ENCODE results near the gene PMFBP1. TPM values are rescaled to one million over a fixed set of nuclear protein-coding genes. Genes with fewer than 3 reads are reported as not detected.

Gene PMFBP1
- total RNA-seq, 5 donors from 2014 or later (not counting 1 experiment from before 2014, with no cell fraction given): 0.23 to 3.2 (median 1.1) TPM

DNA sequence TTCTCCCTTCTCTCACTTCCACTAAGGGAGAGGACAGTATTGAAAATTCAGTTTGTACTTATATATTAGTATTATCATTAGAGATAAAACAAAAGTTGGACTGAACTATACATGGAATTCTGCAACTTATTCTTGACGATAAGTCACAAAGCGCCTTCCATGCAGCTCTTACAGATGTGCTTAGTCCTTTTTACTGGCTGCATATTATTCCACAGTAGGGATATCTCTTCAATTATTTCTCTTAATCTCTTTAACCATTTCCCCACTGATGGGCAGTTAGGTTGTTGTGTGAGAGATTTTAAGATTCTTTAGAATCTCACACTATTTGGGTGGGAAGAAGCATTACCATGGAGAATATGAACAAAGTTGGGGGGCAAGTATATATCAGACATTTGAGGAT is 32.0 kb downstream of the PMFBP1 start:
- POLR2A ChIA-PET: no interaction called here
- no peaks in the 10 kb centered on the region for H3K36me3 Mint-ChIP-seq
- peaks cover 4 to 5% of the 10 kb centered on the region in 2 donors for H3K27me3 Mint-ChIP-seq
- no peaks in the 10 kb centered on the region for H3K9me3 Mint-ChIP-seq
- no peak overlapping the region for H3K4me3 Mint-ChIP-seq
- CTCF ChIA-PET: no interaction called here
- no peaks in the 10 kb centered on the region for H3K4me1 Mint-ChIP-seq
- H3K4me3 ChIP-seq (ENCODE audit: control insufficient read depth in 1 of 2, extremely low read depth in 1 of 2, low read length in 1 of 2): no peak overlapping the region
- no peaks in the 10 kb centered on the region for H3K4me1 ChIP-seq (ENCODE audit: control insufficient read depth in 1 of 2, extremely low read depth in 1 of 2, insufficient read depth in 2 of 2, low read length in 2 of 2)
- peaks cover 0 to 8% of the 10 kb centered on the region in 2 experiments for H3K27me3 ChIP-seq (replicated peaks in 1 of 2; ENCODE audit: control insufficient read depth in 2 of 2, extremely low read depth in 1 of 2, insufficient read depth in 2 of 2, low read length in 1 of 2)
- WGBS (ENCODE audit: insufficient coverage): no CpG with 5 or more reads among the region's 2 CpGs
- no peak overlapping the region for H3K27ac Mint-ChIP-seq
- ATAC-seq (replicated peaks in 1 of 4): no peak
- H3K9me3 ChIP-seq: no peaks in the 10 kb centered on the region
- DNase-seq: no peak
- H3K27ac ChIP-seq (ENCODE audit: low read length): no peak overlapping the region
- H3K36me3 ChIP-seq (ENCODE audit: control insufficient read depth in 2 of 2, extremely low read depth in 1 of 2, insufficient read depth in 1 of 2, low read length in 1 of 2): no peaks in the 10 kb centered on the region

DNA sequence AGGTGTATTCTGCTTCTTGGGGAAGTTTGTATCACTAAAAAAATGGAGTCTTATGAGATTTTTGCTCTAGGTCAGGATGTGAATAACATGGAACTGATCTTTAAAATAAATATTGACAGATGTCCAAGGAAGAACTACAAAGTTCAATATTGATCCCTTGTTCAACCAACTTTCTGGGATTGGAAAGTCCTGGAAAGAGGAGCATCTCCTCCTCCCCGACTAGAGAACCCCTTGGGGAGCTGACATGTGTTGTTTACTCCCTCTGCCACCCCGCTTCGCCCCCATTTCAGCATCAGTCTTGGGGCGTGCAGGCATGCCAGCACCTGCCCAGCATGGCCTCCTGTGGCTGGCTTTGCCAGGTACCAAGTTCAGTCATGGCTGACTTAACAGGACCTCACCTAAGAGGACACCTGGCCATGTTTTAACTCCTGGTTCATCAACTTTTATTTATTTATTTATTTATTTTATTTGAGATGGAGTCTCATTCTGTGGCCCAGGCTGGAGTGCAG is 33.8 kb downstream of the PMFBP1 start:
- POLR2A ChIA-PET: no interaction called here
- DNase-seq (no peak), ATAC-seq (replicated peaks in 1 of 4) (no peak)
- CTCF ChIA-PET: no interaction called here
- Mint-ChIP-seq H3K36me3 (no peaks in the 10 kb centered on the region), H3K4me3 (no peak overlapping the region), H3K27ac (no peak overlapping the region), H3K4me1 (no peaks in the 10 kb centered on the region), H3K9me3 (no peaks in the 10 kb centered on the region), H3K27me3 (peaks cover 2 to 5% of the 10 kb centered on the region in 2 donors)
- no peaks in the 10 kb centered on the region for H3K4me1 ChIP-seq (ENCODE audit: control insufficient read depth in 1 of 2, extremely low read depth in 1 of 2, insufficient read depth in 2 of 2, low read length in 2 of 2)
- 75% methylated on average over 4 of the region's 4 CpGs for WGBS (ENCODE audit: insufficient coverage)
- no peak overlapping the region for H3K4me3 ChIP-seq (ENCODE audit: control insufficient read depth in 1 of 2, extremely low read depth in 1 of 2, low read length in 1 of 2)
- H3K27me3 ChIP-seq (replicated peaks in 1 of 2; ENCODE audit: control insufficient read depth in 2 of 2, extremely low read depth in 1 of 2, insufficient read depth in 2 of 2, low read length in 1 of 2): peaks cover 0 to 8% of the 10 kb centered on the region in 2 experiments
- H3K36me3 ChIP-seq (ENCODE audit: control insufficient read depth in 2 of 2, extremely low read depth in 1 of 2, insufficient read depth in 1 of 2, low read length in 1 of 2): no peaks in the 10 kb centered on the region
- H3K27ac ChIP-seq (ENCODE audit: low read length): no peak overlapping the region
- no peaks in the 10 kb centered on the region for H3K9me3 ChIP-seq

DNA sequence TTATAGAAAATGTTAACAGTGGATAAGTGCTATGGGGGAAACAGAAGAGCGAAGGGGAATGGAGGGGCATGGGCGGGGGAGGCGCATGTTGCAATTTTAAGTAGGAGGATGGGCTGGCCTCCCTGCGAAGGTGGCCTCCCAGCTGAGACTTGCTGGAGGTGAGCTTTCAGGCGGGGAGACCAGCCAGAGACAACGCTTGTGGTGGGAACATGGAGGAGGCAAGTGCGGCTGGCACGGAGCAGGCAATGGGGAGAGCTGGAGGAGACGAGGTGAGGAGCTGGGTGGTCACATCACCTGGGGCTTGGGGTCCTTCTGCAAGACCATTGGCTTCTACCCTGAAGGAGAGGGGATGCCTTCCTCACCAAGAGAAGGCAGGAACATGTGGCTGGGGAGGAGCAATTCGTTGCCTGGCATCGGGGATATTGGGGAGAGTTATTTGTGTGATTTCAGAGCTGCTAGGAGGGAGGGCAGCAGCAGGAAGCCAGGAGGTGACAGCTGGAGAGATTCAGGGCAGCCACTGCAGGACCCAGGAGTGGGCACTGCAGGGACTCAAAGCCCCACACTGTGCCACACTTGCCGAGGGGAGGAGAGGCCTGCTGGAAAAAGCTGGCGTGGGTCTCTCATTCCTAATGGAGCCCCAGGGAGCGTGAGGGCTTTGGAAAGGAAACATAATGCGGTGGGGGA is 34.4 kb downstream of the PMFBP1 start:
- Mint-ChIP-seq H3K9me3 (no peaks in the 10 kb centered on the region), H3K27me3 (peaks cover 0 to 5% of the 10 kb centered on the region in 2 donors), H3K27ac (no peak overlapping the region), H3K4me1 (no peaks in the 10 kb centered on the region), H3K36me3 (no peaks in the 10 kb centered on the region), H3K4me3 (no peak overlapping the region)
- Histone ChIP-seq H3K27ac (ENCODE audit: low read length) (no peak overlapping the region), H3K27me3 (replicated peaks in 1 of 2; ENCODE audit: control insufficient read depth in 2 of 2, extremely low read depth in 1 of 2, insufficient read depth in 2 of 2, low read length in 1 of 2) (peaks cover 0 to 8% of the 10 kb centered on the region in 2 experiments), H3K9me3 (no peaks in the 10 kb centered on the region), H3K36me3 (ENCODE audit: control insufficient read depth in 2 of 2, extremely low read depth in 1 of 2, insufficient read depth in 1 of 2, low read length in 1 of 2) (no peaks in the 10 kb centered on the region), H3K4me1 (ENCODE audit: control insufficient read depth in 1 of 2, extremely low read depth in 1 of 2, insufficient read depth in 2 of 2, low read length in 2 of 2) (no peaks in the 10 kb centered on the region), H3K4me3 (ENCODE audit: control insufficient read depth in 1 of 2, extremely low read depth in 1 of 2, low read length in 1 of 2) (no peak overlapping the region)
- no peak for DNase-seq
- WGBS (ENCODE audit: insufficient coverage): 86% methylated on average over 13 of the region's 15 CpGs
- no peak for ATAC-seq (replicated peaks in 1 of 4)
- POLR2A ChIA-PET: no interaction called here
- CTCF ChIA-PET: no interaction called here

DNA sequence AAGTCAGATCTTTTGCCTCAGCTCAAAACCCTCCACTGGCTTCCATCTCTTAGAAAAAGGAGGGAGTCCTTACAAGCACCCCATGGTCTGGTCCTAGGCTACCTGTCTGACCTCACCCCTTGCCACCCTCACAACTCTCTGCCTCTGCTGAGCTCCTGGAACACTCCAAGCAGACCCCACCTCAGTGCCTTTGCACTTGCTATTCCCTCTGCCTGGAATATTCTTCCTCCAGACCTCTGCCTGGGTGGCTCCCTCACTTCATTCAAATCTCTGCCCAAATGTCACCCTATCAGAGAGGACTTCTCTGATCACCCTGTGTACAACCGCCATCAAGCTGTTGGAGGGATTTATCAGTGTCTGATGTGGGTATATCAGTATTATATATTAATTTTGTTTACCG is 37.4 kb downstream of the PMFBP1 start:
- no peaks in the 10 kb centered on the region for H3K9me3 Mint-ChIP-seq
- DNase-seq (no peak), ATAC-seq (replicated peaks in 1 of 4) (no peak)
- no peaks in the 10 kb centered on the region for H3K4me1 Mint-ChIP-seq
- no peak overlapping the region for H3K27ac Mint-ChIP-seq
- H3K36me3 ChIP-seq (ENCODE audit: control insufficient read depth in 2 of 2, extremely low read depth in 1 of 2, insufficient read depth in 1 of 2, low read length in 1 of 2): no peaks in the 10 kb centered on the region
- ChIA-PET POLR2A (no interaction called here), CTCF (no interaction called here)
- peaks cover 0 to 8% of the 10 kb centered on the region in 2 experiments for H3K27me3 ChIP-seq (replicated peaks in 1 of 2; ENCODE audit: control insufficient read depth in 2 of 2, extremely low read depth in 1 of 2, insufficient read depth in 2 of 2, low read length in 1 of 2)
- no peak overlapping the region for H3K27ac ChIP-seq (ENCODE audit: low read length)
- no CpG with 5 or more reads among the region's 2 CpGs for WGBS (ENCODE audit: insufficient coverage)
- no peaks in the 10 kb centered on the region for H3K9me3 ChIP-seq
- H3K4me1 ChIP-seq (ENCODE audit: control insufficient read depth in 1 of 2, extremely low read depth in 1 of 2, insufficient read depth in 2 of 2, low read length in 2 of 2): no peaks in the 10 kb centered on the region
- no peaks in the 10 kb centered on the region for H3K36me3 Mint-ChIP-seq
- peaks cover 0 to 3% of the 10 kb centered on the region in 2 donors for H3K27me3 Mint-ChIP-seq
- H3K4me3 Mint-ChIP-seq: no peak overlapping the region
- H3K4me3 ChIP-seq (ENCODE audit: control insufficient read depth in 1 of 2, extremely low read depth in 1 of 2, low read length in 1 of 2): no peak overlapping the region

DNA sequence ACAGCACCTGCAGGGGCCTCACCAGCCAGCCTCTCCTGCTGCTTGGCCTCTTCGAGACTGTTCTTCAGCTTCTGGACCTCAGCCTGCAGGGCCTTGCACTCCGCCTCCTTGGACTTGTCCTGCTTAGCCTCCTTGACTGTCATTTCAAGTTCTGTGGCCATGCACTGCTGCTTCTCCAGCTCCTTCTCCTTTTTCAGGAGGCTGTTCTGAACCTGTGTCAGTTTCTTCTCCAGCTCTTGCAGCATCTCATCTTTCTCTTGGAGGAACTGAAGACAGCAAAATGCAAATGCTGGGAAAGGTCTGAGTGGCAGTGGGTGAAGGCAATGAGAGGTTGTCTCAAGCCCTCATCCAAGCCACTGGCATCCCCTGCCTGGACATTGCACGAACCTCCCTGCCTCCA is 39.2 kb downstream of the PMFBP1 start:
- Histone ChIP-seq H3K36me3 (ENCODE audit: control insufficient read depth in 2 of 2, extremely low read depth in 1 of 2, insufficient read depth in 1 of 2, low read length in 1 of 2) (no peaks in the 10 kb centered on the region), H3K9me3 (no peaks in the 10 kb centered on the region), H3K4me1 (ENCODE audit: control insufficient read depth in 1 of 2, extremely low read depth in 1 of 2, insufficient read depth in 2 of 2, low read length in 2 of 2) (no peaks in the 10 kb centered on the region), H3K27me3 (replicated peaks in 1 of 2; ENCODE audit: control insufficient read depth in 2 of 2, extremely low read depth in 1 of 2, insufficient read depth in 2 of 2, low read length in 1 of 2) (peaks cover 0 to 8% of the 10 kb centered on the region in 2 experiments), H3K4me3 (ENCODE audit: control insufficient read depth in 1 of 2, extremely low read depth in 1 of 2, low read length in 1 of 2) (no peak overlapping the region), H3K27ac (ENCODE audit: low read length) (no peak overlapping the region)
- 75% methylated on average over 2 of the region's 3 CpGs for WGBS (ENCODE audit: insufficient coverage)
- no peaks in the 10 kb centered on the region for H3K36me3 Mint-ChIP-seq
- CTCF ChIA-PET: no interaction called here
- H3K4me3 Mint-ChIP-seq: no peak overlapping the region
- H3K27ac Mint-ChIP-seq: no peak overlapping the region
- H3K9me3 Mint-ChIP-seq: no peaks in the 10 kb centered on the region
- no peak for ATAC-seq (replicated peaks in 1 of 4)
- POLR2A ChIA-PET: no interaction called here
- no peaks in the 10 kb centered on the region for H3K4me1 Mint-ChIP-seq
- DNase-seq: no peak
- H3K27me3 Mint-ChIP-seq: peaks cover 0 to 3% of the 10 kb centered on the region in 2 donors

DNA sequence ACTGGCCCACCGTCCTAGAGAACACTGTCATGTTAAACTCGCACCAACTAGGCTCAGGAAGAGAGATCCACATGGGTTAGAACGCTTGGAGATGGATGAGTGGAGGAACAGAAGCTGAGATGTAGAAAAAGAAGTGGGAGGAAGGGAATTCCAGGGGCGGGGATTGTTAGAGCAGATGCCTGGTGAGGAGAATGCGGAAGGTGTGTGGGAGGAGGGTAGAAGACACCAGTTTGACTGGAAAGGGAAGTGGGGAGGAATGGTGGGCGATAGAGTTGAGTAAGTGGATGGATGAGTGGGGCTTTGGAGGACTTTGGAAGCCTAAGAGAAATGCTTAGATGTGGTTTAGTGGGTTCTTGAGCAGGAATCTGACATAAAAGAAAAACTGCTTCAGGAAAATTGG is 40.9 kb downstream of the PMFBP1 start:
- H3K4me3 Mint-ChIP-seq: no peak overlapping the region
- WGBS (ENCODE audit: insufficient coverage): 80% methylated on average over 6 of the region's 6 CpGs
- Histone ChIP-seq H3K4me1 (ENCODE audit: control insufficient read depth in 1 of 2, extremely low read depth in 1 of 2, insufficient read depth in 2 of 2, low read length in 2 of 2) (no peaks in the 10 kb centered on the region), H3K27ac (ENCODE audit: low read length) (no peak overlapping the region), H3K9me3 (no peaks in the 10 kb centered on the region), H3K27me3 (replicated peaks in 1 of 2; ENCODE audit: control insufficient read depth in 2 of 2, extremely low read depth in 1 of 2, insufficient read depth in 2 of 2, low read length in 1 of 2) (peaks cover 0 to 2% of the 10 kb centered on the region in 2 experiments), H3K36me3 (ENCODE audit: control insufficient read depth in 2 of 2, extremely low read depth in 1 of 2, insufficient read depth in 1 of 2, low read length in 1 of 2) (no peaks in the 10 kb centered on the region), H3K4me3 (ENCODE audit: control insufficient read depth in 1 of 2, extremely low read depth in 1 of 2, low read length in 1 of 2) (no peak overlapping the region)
- H3K36me3 Mint-ChIP-seq: no peaks in the 10 kb centered on the region
- no peak for DNase-seq
- ChIA-PET POLR2A (no interaction called here), CTCF (no interaction called here)
- H3K27ac Mint-ChIP-seq: no peak overlapping the region
- no peaks in the 10 kb centered on the region for H3K4me1 Mint-ChIP-seq
- no peak for ATAC-seq (replicated peaks in 1 of 4)
- H3K27me3 Mint-ChIP-seq: no peaks in the 10 kb centered on the region
- no peaks in the 10 kb centered on the region for H3K9me3 Mint-ChIP-seq

Measured in T-cell (primary cell).